Epithelial cell of proximal tubule (primary cell): Measurements from ENCODE around the gene STX2. TPM values are rescaled to one million over a fixed set of nuclear protein-coding genes. Genes with fewer than 3 reads are reported as not detected.

Experiments
- DNase-seq: peaks from one replicate; pipeline ENCODE4 v3.0.0-alpha.2; 2011; ENCODE audit warnings: low read depth
- H3K4me3 ChIP-seq: 2 replicates; pipeline ENCODE4 v1.5.1; 2011; ENCODE audit warnings: low read depth, mild to moderate bottlenecking, low read length
- CTCF ChIP-seq: conservative IDR thresholded peaks from 2 replicates; pipeline ENCODE4 v1.5.1; 2012; ENCODE audit warnings: low read depth, mild to moderate bottlenecking, low read length
- total RNA-seq: library from RNA; depleted of rRNA; stranded (reverse); fragments of >200 nt; gene quantifications from 2 replicates; pipeline ENCODE4 v1.2.3, GENCODE V29; 2015

The STX2 gene
- total RNA-seq, 1 donor from 2014 or later: 30.8 TPM

DNA sequence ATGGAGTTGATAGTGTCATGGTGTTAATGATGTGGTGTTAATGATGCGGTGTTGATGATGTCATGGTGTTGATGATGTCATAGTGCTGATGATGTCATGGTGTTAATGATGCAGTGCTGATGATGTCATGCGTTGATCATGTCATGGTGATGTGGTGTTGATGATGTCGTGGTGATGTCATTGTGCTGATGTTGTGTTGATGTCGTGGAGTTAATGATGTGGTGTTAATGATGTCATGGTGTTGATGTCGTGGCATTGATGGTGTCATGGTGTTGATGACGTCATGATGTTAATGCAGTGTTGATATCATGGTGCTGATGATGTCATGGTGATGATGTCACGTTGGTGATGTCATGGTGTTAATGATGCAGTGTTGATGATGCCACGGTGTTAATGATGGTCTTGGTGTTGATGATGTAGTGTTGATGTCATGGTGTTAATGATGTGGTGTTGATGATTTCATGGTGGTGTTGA is 73.8 kb downstream of the STX2 start:
- TF ChIP-seq CTCF: no peak
- H3K4me3 ChIP-seq: no peak overlapping the region
- DNase-seq: no peak

DNA sequence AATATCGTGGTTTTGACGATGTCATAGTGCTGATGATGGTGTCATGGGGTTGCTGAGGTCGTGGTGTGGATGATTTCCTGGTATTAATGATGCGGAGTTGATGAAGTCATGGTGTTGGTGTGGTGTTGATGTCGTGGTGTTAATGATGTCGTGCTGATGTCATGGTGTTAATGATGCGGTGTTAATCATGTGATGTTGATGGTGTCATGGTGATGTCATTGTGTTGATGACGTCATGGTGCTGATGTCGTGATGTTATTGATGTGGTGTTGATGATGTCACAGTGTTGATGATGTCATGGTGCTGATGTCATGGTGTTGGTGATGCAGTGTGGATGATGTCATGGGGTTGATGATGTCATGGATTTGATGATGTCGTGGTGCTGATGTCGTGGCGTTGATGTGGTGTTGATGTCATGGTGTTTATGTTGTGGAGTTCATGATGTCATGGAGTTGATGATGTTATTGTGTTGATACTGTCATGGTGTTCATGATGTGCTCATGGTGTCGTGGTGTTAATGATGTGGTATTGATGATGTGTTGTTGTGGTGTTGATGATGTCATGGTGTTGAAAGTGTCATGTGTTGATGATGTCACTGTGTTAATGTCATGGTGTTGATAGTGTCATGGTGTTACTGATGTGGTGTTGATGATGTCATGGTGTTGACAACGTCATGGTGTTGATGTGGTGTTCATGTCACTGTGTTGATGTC is 74.4 kb downstream of the STX2 start:
- no peak for DNase-seq
- no peak for TF ChIP-seq CTCF
- no peak overlapping the region for H3K4me3 ChIP-seq

DNA sequence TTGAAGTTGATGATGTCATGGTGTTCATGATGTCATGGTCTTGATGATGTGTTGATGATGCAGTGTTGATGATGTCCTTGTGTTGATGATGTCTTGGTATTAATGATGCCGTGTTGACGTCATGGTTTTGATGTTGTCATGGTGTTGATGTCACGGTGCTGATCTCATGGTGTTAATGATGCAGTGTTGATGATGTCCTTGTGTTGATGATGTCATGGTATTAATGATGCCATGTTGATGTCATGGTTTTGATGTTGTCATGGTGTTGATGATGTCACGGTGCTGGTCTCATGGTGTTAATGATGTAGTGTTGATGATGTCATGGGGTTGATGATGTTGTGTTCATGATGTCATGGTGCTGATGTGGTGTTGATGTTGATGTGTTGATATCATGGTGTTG is 75.0 kb downstream of the STX2 start:
- no peak for TF ChIP-seq CTCF
- no peak for DNase-seq

DNA sequence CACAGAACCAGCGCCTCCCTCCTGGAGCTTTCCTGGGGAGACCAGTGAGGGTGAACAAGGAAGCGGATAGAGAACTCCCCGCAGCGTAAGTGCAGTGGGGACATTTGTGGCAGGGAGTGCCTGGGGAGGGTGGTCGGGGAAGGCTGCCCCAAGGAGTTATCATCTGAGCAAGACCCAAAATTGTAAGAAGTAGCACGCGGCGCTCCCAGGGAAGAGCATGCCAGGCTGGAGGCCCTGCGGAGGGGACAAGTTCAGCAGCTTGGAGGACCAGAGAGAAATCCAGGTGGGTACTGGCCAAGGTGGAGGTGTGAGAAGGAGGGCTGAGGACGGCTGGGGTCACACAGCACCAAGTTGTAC is 76.8 kb downstream of the STX2 start:
- no peak overlapping the region for H3K4me3 ChIP-seq
- no peak for TF ChIP-seq CTCF

More for the DNA sequence above, 75.0 kb downstream of the STX2 start:
- H3K4me3 ChIP-seq: no peak overlapping the region

DNA sequence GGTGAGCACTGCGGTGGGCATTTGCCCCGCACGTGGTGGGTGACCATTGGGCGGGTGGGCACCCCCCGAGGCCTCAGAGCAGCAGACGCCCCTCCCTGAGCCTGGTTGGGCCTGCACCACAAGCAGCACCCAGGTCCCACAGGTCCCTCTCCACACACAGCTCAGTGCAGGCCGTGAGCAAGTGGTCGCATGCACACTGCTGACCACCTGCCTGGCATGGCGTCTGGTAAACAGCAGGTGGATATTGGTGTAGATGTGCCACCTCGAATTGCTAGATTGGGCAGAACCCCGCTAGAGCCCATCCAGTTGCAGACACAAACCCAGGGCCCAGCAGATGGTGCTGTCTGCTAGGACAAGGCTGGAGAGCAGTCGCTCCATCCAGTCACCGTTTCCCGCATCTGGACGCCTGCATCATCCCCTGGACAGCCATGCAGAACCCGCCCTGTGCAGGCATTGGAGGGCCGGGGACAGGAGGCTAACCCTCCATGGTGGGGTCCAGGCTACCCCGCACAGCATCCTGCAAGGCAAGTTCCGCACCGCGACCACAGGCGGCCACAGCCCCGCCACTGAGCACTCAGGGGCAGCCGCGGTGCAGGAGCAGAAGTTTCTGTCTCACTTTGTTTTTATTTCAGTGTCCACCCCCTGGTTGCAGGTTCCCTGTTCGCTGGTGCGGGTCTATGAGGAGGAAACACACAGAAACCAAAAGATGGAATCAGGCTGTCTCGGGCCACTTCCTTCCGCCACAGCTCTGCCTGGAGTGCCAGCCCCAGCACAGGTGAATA is 77.3 kb downstream of the STX2 start:
- DNase-seq: no peak
- TF ChIP-seq CTCF: peak; percentile 72
- no peak overlapping the region for H3K4me3 ChIP-seq

More for the DNA sequence above, 76.8 kb downstream of the STX2 start:
- no peak for DNase-seq

GRCh38 chr12:130754234-130754901 is 84.7 kb downstream of the STX2 start:
- TF ChIP-seq CTCF: no peak
- DNase-seq: no peak

More at GRCh38 chr12:130754234-130754901, 84.7 kb downstream of the STX2 start:
- no peak overlapping the region for H3K4me3 ChIP-seq
